PC-3 (cell line): ENCODE data around the gene RAB40C. TPM values are rescaled to one million over a fixed set of nuclear protein-coding genes. Genes with fewer than 3 reads are reported as not detected.

Experiments used
- ATAC-seq: fragments of 200-7000 bp; cut with Tn5 transposase; 2 replicates; pipeline ENCODE4 v1.9.1; 2020; ENCODE audit warnings: mild to moderate bottlenecking, moderate library complexity
- BruUV-seq: library from RNA; stranded (reverse); fragments of 400-500 nt; replicated peaks from 2 replicates; lab custom pipeline; 2021; lab: Mats Ljungman, UMichigan
- CTCF ChIA-PET: fragments of 300-600 bp; sonication (Branson Sonifier 250); formaldehyde crosslinking; loops from one replicate; lab custom pipeline; 2022; ENCODE audit warnings: antibody characterized with exemption; lab: Charles Lee
- POLR2A ChIA-PET: fragments of 300-600 bp; sonication (Branson Sonifier 250); formaldehyde crosslinking; loops from one replicate; lab custom pipeline; 2022; ENCODE audit warnings: antibody characterized with exemption; ENCODE audit not compliant: unreplicated experiment; lab: Charles Lee
- DNase-seq: peaks from one replicate; pipeline ENCODE4 v3.0.0-alpha.2; 2015
- H2AFZ ChIP-seq: fragments of 300-600 bp; sonication (generic); 2 replicates; pipeline ENCODE4 v1.6.0; 2016; ENCODE audit warnings: antibody characterized with exemption, low read length
- H3F3A ChIP-seq: fragments of 300-600 bp; sonication (generic); one replicate; pipeline ENCODE4 v1.6.0; 2017; ENCODE audit warnings: antibody characterized with exemption, low read length, control low read depth, mild to moderate bottlenecking; ENCODE audit not compliant: unreplicated experiment
- H3K27ac ChIP-seq: fragments of 300-600 bp; sonication (generic); 2 replicates; pipeline ENCODE4 v1.5.1; 2016; ENCODE audit warnings: mild to moderate bottlenecking, low read length
- H3K27me3 ChIP-seq: fragments of 300-600 bp; sonication (generic); 2 replicates; pipeline ENCODE4 v1.6.1; 2016; ENCODE audit warnings: low read length, mixed read lengths
- H3K36me3 ChIP-seq: fragments of 300-600 bp; sonication (generic); 2 replicates; pipeline ENCODE4 v1.6.1; 2016; ENCODE audit warnings: low read depth, mixed run types, low read length, mixed read lengths
- H3K4me1 ChIP-seq: fragments of 300-600 bp; sonication (generic); 2 replicates; pipeline ENCODE4 v1.5.1; 2016; ENCODE audit warnings: low read length; ENCODE audit not compliant: insufficient read depth
- H3K4me2 ChIP-seq: fragments of 300-600 bp; sonication (generic); 2 replicates; pipeline ENCODE4 v1.6.0; 2016; ENCODE audit warnings: low read length
- H3K4me3 ChIP-seq: fragments of 300-600 bp; sonication (generic); 2 replicates; pipeline ENCODE4 v1.5.1; 2016; ENCODE audit warnings: mild to moderate bottlenecking, low read length, mixed read lengths
- H3K79me2 ChIP-seq: fragments of 300-600 bp; sonication (generic); 2 replicates; pipeline ENCODE4 v1.6.1; 2017; ENCODE audit warnings: low read length, mixed read lengths
- H3K9ac ChIP-seq: fragments of 300-600 bp; sonication (generic); 2 replicates; pipeline ENCODE4 v1.6.0; 2016; ENCODE audit warnings: mild to moderate bottlenecking, low read length
- H3K9me2 ChIP-seq: fragments of 300-600 bp; sonication (generic); replicated peaks from 2 replicates; pipeline ENCODE4 v1.6.1; 2016; ENCODE audit warnings: mixed run types, low read length, mixed read lengths
- H3K9me3 ChIP-seq: fragments of 300-600 bp; sonication (generic); 2 replicates; pipeline ENCODE4 v1.6.1; 2016; ENCODE audit warnings: low read length, mixed read lengths
- H4K20me1 ChIP-seq: fragments of 300-600 bp; sonication (generic); 2 replicates; pipeline ENCODE4 v1.6.1; 2016; ENCODE audit warnings: low read length, mixed read lengths
- EZH2 ChIP-seq: fragments of 300-600 bp; sonication (generic); IDR thresholded peaks from one replicate; pipeline ENCODE4 v1.6.1; 2017; ENCODE audit warnings: antibody characterized with exemption, mild to moderate bottlenecking, low read length; ENCODE audit not compliant: unreplicated experiment
- EZH2phosphoT487 ChIP-seq: fragments of 300-600 bp; sonication (generic); IDR thresholded peaks from 2 replicates; pipeline ENCODE4 v1.6.1; 2018; ENCODE audit warnings: mild to moderate bottlenecking, antibody characterized with exemption, low read length, borderline replicate concordance
- intact Hi-C: fragments of 100-400 bp; cut with micrococcal nuclease; formaldehyde crosslinking; loops from 2 replicates; pipeline ENCODE4 v1.9.0; 2023
- total RNA-seq: library from RNA; depleted of rRNA; stranded (reverse); fragments of >200 nt; gene quantifications from 2 replicates; pipeline ENCODE4 v1.2.3, GENCODE V29; 2014
- TF ChIP-seq, protein P1 (sequence below): fragments of 300-600 bp; sonication (generic); conservative IDR thresholded peaks from 2 replicates; pipeline ENCODE4 v1.5.1; 2017; ENCODE audit warnings: antibody characterized with exemption, low read depth, mild to moderate bottlenecking, low read length

The RAB40C gene
- total RNA-seq, 1 experiment from 2014 or later, result 19.5 TPM

DNA sequence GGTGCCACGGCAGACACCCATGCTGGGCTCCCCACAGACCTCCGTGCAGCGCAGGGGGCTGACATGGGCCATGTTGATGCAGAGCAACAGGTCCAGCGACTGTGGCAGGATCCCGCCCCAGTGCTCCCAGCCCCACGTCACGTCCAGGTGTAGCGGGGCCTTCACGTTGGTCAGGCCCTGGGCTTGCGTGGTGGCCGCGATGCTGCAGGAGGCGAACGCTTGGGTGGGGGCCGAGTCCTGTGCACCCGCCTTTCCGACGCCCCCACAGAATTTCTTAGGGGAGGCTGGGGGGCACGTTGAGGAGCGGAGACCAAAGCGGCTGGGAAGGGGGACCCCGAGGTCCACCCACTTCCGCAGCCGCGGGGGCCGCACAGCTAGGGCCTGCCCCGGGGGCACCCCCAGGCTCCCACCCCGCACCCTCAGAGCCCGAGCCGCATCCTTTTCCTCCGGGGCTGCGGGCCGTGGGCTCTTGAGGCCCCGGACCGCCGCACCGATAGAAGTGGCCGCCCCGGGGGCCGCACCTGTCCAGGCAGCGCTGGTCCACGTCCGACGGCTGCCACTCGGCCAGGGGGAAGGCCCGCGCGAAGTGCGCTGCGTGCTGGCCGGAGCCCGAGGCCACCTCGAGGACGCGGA, 45.8 kb downstream of the RAB40C start:
- intact Hi-C loops, result loop anchor here (5.0 kb wide), 1 partner anchor 48 kb away; no protein-coding TSS in a partner anchor
- ChIA-PET CTCF (interaction anchor here (0.8 kb wide), 1 partner anchor 45 kb away, joined by 3 read pairs; the partner anchor contains the start of gene RAB40C), POLR2A (interaction anchor here (1.0 kb wide), 1 partner anchor 60 kb away, joined by 4 read pairs; no protein-coding TSS in a partner anchor)
- peak overlapping the region; percentile 97 for H3K4me2 ChIP-seq
- peaks cover 12% of the 10 kb centered on the region for H3K79me2 ChIP-seq
- BruUV-seq, result no TSS peak
- no peaks in the 10 kb centered on the region for H4K20me1 ChIP-seq
- H3K9ac ChIP-seq, result peak overlapping the region; percentile 83
- peak overlapping the region; percentile 90 for H3K4me3 ChIP-seq
- H3K27ac ChIP-seq, result no peak overlapping the region
- H3F3A ChIP-seq, result no peaks in the 10 kb centered on the region
- DNase-seq, result no peak
- H3K9me3 ChIP-seq, result no peaks in the 10 kb centered on the region
- H3K4me1 ChIP-seq, result peaks cover 3% of the 10 kb centered on the region; the same call in 1 of the 2 replicates
- no peaks in the 10 kb centered on the region for H3K36me3 ChIP-seq
- no peaks in the 10 kb centered on the region for H3K9me2 ChIP-seq
- TF ChIP-seq EZH2 (no peak), EZH2phosphoT487 (no peak)
- TF ChIP-seq, protein P1, sequence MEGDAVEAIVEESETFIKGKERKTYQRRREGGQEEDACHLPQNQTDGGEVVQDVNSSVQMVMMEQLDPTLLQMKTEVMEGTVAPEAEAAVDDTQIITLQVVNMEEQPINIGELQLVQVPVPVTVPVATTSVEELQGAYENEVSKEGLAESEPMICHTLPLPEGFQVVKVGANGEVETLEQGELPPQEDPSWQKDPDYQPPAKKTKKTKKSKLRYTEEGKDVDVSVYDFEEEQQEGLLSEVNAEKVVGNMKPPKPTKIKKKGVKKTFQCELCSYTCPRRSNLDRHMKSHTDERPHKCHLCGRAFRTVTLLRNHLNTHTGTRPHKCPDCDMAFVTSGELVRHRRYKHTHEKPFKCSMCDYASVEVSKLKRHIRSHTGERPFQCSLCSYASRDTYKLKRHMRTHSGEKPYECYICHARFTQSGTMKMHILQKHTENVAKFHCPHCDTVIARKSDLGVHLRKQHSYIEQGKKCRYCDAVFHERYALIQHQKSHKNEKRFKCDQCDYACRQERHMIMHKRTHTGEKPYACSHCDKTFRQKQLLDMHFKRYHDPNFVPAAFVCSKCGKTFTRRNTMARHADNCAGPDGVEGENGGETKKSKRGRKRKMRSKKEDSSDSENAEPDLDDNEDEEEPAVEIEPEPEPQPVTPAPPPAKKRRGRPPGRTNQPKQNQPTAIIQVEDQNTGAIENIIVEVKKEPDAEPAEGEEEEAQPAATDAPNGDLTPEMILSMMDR, result no peak
- no peaks in the 10 kb centered on the region for H3K27me3 ChIP-seq
- ATAC-seq, result peak; percentile 16; the same call in 1 of the 2 replicates
- peak overlapping the region; percentile 66 for H2AFZ ChIP-seq

DNA sequence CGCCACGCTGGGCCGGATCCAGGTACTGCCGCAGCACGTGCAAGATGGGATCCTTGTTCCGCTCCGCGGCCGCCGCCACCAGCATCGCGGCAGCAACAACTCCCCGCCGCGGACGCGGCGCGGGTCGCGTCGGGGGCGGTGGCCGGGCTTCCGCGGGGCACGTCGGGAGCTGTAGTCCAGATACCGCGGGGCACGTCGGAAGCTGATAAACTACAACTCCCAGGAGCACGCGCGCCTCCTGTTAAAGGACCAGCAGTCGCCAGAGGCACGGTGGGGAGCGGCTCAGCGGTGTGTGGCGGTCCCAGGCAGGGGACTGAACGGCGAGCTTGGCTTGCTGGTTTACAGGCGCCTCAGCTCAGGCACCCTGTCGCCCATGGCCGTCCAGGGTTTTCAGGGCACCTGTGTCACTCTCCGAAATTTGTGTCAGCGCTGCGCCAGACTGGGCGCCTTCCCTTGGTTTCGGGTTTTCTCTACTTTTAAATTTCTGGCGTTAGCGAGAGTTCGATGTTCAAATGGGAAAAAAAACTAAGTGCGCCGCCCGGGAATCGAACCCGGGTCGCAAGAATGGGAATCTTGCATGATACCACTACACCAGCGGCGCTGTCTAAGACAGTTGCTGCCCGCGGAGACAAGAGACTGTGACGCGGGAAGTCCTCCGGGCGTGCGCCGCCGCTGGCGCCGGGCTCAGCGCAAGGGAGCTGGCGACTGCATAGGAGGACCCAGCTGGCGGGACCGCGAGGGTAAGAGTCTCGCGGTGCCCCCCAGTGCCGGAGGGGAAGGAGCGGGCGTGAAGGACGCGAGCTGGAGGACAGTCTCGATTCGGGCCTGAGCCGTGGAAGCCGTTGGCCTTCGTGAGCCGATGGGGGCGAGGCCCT, 46.6 kb downstream of the RAB40C start, which contains the start of gene METTL26:
METTL26 (minus strand) TSS at position 100 of the 875 bp plus-strand sequence; CDS start at position 85, 15 bp downstream.
- peak within 1 kb of the TSS; percentile 66 for H2AFZ ChIP-seq
- no peaks in the 10 kb centered on the region for H3K27me3 ChIP-seq
- H3K4me3 ChIP-seq, result peak within 1 kb of the TSS; percentile 90
- peaks cover 12% of the 10 kb centered on the region for H3K79me2 ChIP-seq
- H3K4me1 ChIP-seq, result peaks cover 3% of the 10 kb centered on the region; the same call in 1 of the 2 replicates
- H3K9me3 ChIP-seq, result no peaks in the 10 kb centered on the region
- TF ChIP-seq EZH2, result no peak
- TF ChIP-seq, protein P1, result no peak
- no peak for TF ChIP-seq EZH2phosphoT487
- H3K27ac ChIP-seq, result peak within 1 kb of the TSS; percentile 54
- intact Hi-C loops, result loop anchor here (5.0 kb wide), 1 partner anchor 49 kb away; no protein-coding TSS in a partner anchor
- peak within 1 kb of the TSS; percentile 97 for H3K4me2 ChIP-seq
- ATAC-seq (peak; percentile 88), DNase-seq (peak; percentile 88)
- BruUV-seq, result TSS peak; percentile 91
- ChIA-PET CTCF (interaction anchor here (0.5 to 0.8 kb wide), 2 partner anchors 46 to 109 kb away, joined by 3 read pairs; partner anchors contain the start of gene RAB40C), POLR2A (interaction anchor here (1.0 kb wide), 1 partner anchor 59 kb away, joined by 4 read pairs; no protein-coding TSS in a partner anchor)
- peak within 1 kb of the TSS; percentile 83 for H3K9ac ChIP-seq
- H3K36me3 ChIP-seq, result no peaks in the 10 kb centered on the region
- no peaks in the 10 kb centered on the region for H3K9me2 ChIP-seq
- H3F3A ChIP-seq, result no peaks in the 10 kb centered on the region
- no peaks in the 10 kb centered on the region for H4K20me1 ChIP-seq
